Measurements from ENCODE around the gene PPP1R1C.

GRCh38 chr2:182098648-182099047 lies 113.0 kb downstream of the PPP1R1C start:
- TF ChIP-seq CTCF (IDR thresholded peaks at IDR 0.05) (no peak), POLR2A (IDR thresholded peaks at IDR 0.05; ENCODE audit: low read depth) (no peak)

Measured in esophagus muscularis mucosa (tissue), 3 donors.